GM12801 (cell line): ENCODE results near the gene C8A.

Source experiments
- CTCF ChIP-seq: IDR thresholded peaks from one replicate; pipeline ENCODE4 v1.5.1; 2011; ENCODE audit warnings: control low read depth; ENCODE audit not compliant: insufficient read length; ENCODE audit errors: extremely low read depth

Gene C8A

GRCh38 chr1:56850922-56851321 lies 3.7 kb upstream of the C8A start:
- TF ChIP-seq CTCF: no peak

GRCh38 chr1:56852476-56852875 lies 2.1 kb upstream of the C8A start:
- TF ChIP-seq CTCF: no peak

- TF ChIP-seq CTCF: no peak
Measured at GRCh38 chr1:56855190-56855589, 593 bp downstream of the C8A start.

GRCh38 chr1:56856186-56856585 lies 1.6 kb downstream of the C8A start:
- TF ChIP-seq CTCF: no peak

- no peak for TF ChIP-seq CTCF
Measured at GRCh38 chr1:56859287-56859686, 4.7 kb downstream of the C8A start.

GRCh38 chr1:56863265-56863992 lies 8.8 kb downstream of the C8A start:
- TF ChIP-seq CTCF: no peak

GRCh38 chr1:56864430-56864829 lies 9.8 kb downstream of the C8A start:
- TF ChIP-seq CTCF: no peak
